Tongue (tissue), 2 donors: ENCODE data around the gene TMEM107. TPM values are rescaled to one million over a fixed set of nuclear protein-coding genes. Genes with fewer than 3 reads are reported as not detected.
"Not testable (repeated sequence)": the region's sequence is repeated elsewhere in the genome, so short reads cannot be mapped to it uniquely, and the experiment has no call there.

Experiments used
- DNase-seq: peaks from one replicate; pipeline ENCODE4 v3.0.0-alpha.2; 2015
- total RNA-seq: library from RNA; depleted of rRNA; stranded (reverse); fragments of >200 nt; gene quantifications from one replicate; pipeline ENCODE4 v1.2.3, GENCODE V29; 2014

TMEM107 gene
- total RNA-seq, 1 donor from 2014 or later, result 5.4 TPM

GRCh38 chr17:8189711-8190477, 13.7 kb upstream of the TMEM107 start, which contains the start of gene BORCS6:
Gene BORCS6, minus strand, starts transcription at chr17:8190180. Its CDS starts 40 bp downstream, at chr17:8190140.
- peak; percentile 99 for DNase-seq

GRCh38 chr17:8189041-8189710, 13.0 kb upstream of the TMEM107 start:
- peak; percentile 16 for DNase-seq

GRCh38 chr17:8188263-8188839, 12.2 kb upstream of the TMEM107 start:
- peak; percentile 4 for DNase-seq

GRCh38 chr17:8187517-8188262, 11.5 kb upstream of the TMEM107 start:
- peak; percentile 99 for DNase-seq

- peak; percentile 99 for DNase-seq
Observed at GRCh38 chr17:8186787-8187516, 10.8 kb upstream of the TMEM107 start.

- no peak for DNase-seq
Observed at GRCh38 chr17:8186446-8186786, 10.2 kb upstream of the TMEM107 start.

- DNase-seq, result peak; percentile 95
Observed at GRCh38 chr17:8185582-8186445, 9.6 kb upstream of the TMEM107 start.

GRCh38 chr17:8176998-8177731, 985 bp upstream of the TMEM107 start:
- no peak for DNase-seq

- no peak for DNase-seq
Observed at GRCh38 chr17:8175795-8176196, 384 bp downstream of the TMEM107 start.

GRCh38 chr17:8173871-8174322, 2.3 kb downstream of the TMEM107 start:
- DNase-seq, result no peak

GRCh38 chr17:8173056-8173870, 2.9 kb downstream of the TMEM107 start:
- DNase-seq, result peak; percentile 98

- DNase-seq, result not testable (repeated sequence)
Observed at GRCh38 chr17:8170186-8170585, 6.0 kb downstream of the TMEM107 start.

- DNase-seq, result no peak
Observed at GRCh38 chr17:8167526-8167925, 8.7 kb downstream of the TMEM107 start.

- no peak for DNase-seq
Observed at GRCh38 chr17:8166731-8167130, 9.4 kb downstream of the TMEM107 start.

- no peak for DNase-seq
Observed at GRCh38 chr17:8164815-8165131, 11.4 kb downstream of the TMEM107 start.

- peak; percentile 71 for DNase-seq
Observed at GRCh38 chr17:8163978-8164814, 12.0 kb downstream of the TMEM107 start.

- DNase-seq, result peak; percentile 56
Observed at GRCh38 chr17:8162997-8163977, 12.9 kb downstream of the TMEM107 start.
